ENCODE results near the gene TM4SF1. TPM values are rescaled to one million over a fixed set of nuclear protein-coding genes. Genes with fewer than 3 reads are reported as not detected.
A peak's percentile ranks its signal among the peaks of the same experiment; 100 is the strongest.

Gene TM4SF1
- total RNA-seq, 1 experiment from 2014 or later: 535 TPM

GRCh38 chr3:149332227-149332765 lies 45.2 kb downstream of the TM4SF1 start:
- Histone ChIP-seq H3K9me2 (replicated peaks; ENCODE audit: low read length) (no peaks in the 10 kb centered on the region), H3K4me1 (ENCODE audit: insufficient read depth, low read length) (peaks cover 41% of the 10 kb centered on the region), H3K4me2 (ENCODE audit: low read length) (no peak overlapping the region), H3K27me3 (ENCODE audit: low read length) (no peaks in the 10 kb centered on the region), H3K79me2 (ENCODE audit: low read length) (no peaks in the 10 kb centered on the region), H3K4me3 (ENCODE audit: low read length) (no peak overlapping the region), H3F3A (ENCODE audit: low read length, unreplicated experiment) (no peaks in the 10 kb centered on the region), H4K20me1 (ENCODE audit: low read length) (no peaks in the 10 kb centered on the region), H3K9ac (ENCODE audit: low read length) (no peak overlapping the region), H3K36me3 (ENCODE audit: low read depth, low read length) (no peaks in the 10 kb centered on the region), H3K9me3 (ENCODE audit: low read length) (no peaks in the 10 kb centered on the region), H3K27ac (ENCODE audit: low read length) (no peak overlapping the region), H2AFZ (ENCODE audit: low read length) (peak overlapping the region; percentile 60)
- no peak for DNase-seq
- ChIA-PET CTCF (interaction anchor here (2.1 kb wide), 1 partner anchor 212 kb away, joined by 7 read pairs; no protein-coding TSS in a partner anchor), POLR2A (ENCODE audit: unreplicated experiment) (interaction anchor here (0.5 to 0.7 kb wide), 3 partner anchors 32 to 57 kb away, joined by 5 to 12 read pairs (median 10); partner anchors contain the start of gene TM4SF1)
- no peak for TF ChIP-seq CTCF (conservative IDR thresholded peaks at IDR 0.05; ENCODE audit: low read depth, low read length)
- TF ChIP-seq EZH2 (IDR thresholded peaks at IDR 0.05; ENCODE audit: low read length, unreplicated experiment): no peak
- TF ChIP-seq EZH2phosphoT487 (IDR thresholded peaks at IDR 0.05; ENCODE audit: borderline replicate concordance, low read length): no peak
- ATAC-seq: no peak
- intact Hi-C loops (cut with micrococcal nuclease): no loop called here
- BruUV-seq (replicated peaks): no TSS peak

GRCh38 chr3:149331396-149331795 lies 46.1 kb downstream of the TM4SF1 start:
- H3F3A ChIP-seq (ENCODE audit: low read length, unreplicated experiment): no peaks in the 10 kb centered on the region
- H3K9me2 ChIP-seq (replicated peaks; ENCODE audit: low read length): no peaks in the 10 kb centered on the region
- H3K4me3 ChIP-seq (ENCODE audit: low read length): no peak overlapping the region
- H3K4me1 ChIP-seq (ENCODE audit: insufficient read depth, low read length): peaks cover 41% of the 10 kb centered on the region
- DNase-seq: no peak
- no peak for TF ChIP-seq CTCF (conservative IDR thresholded peaks at IDR 0.05; ENCODE audit: low read depth, low read length)
- no peak for TF ChIP-seq EZH2phosphoT487 (IDR thresholded peaks at IDR 0.05; ENCODE audit: borderline replicate concordance, low read length)
- no peak for TF ChIP-seq EZH2 (IDR thresholded peaks at IDR 0.05; ENCODE audit: low read length, unreplicated experiment)
- no peaks in the 10 kb centered on the region for H3K9me3 ChIP-seq (ENCODE audit: low read length)
- H3K36me3 ChIP-seq (ENCODE audit: low read depth, low read length): no peaks in the 10 kb centered on the region
- no TSS peak for BruUV-seq (replicated peaks)
- no peak overlapping the region for H3K9ac ChIP-seq (ENCODE audit: low read length)
- no peaks in the 10 kb centered on the region for H3K79me2 ChIP-seq (ENCODE audit: low read length)
- ChIA-PET CTCF (no interaction called here), POLR2A (ENCODE audit: unreplicated experiment) (interaction anchor here (0.5 kb wide), 1 partner anchor 56 kb away, joined by 8 read pairs; no protein-coding TSS in a partner anchor)
- no peak for ATAC-seq
- H3K27ac ChIP-seq (ENCODE audit: low read length): no peak overlapping the region
- no peak overlapping the region for H3K4me2 ChIP-seq (ENCODE audit: low read length)
- H3K27me3 ChIP-seq (ENCODE audit: low read length): no peaks in the 10 kb centered on the region
- H4K20me1 ChIP-seq (ENCODE audit: low read length): no peaks in the 10 kb centered on the region
- intact Hi-C loops (cut with micrococcal nuclease): no loop called here
- H2AFZ ChIP-seq (ENCODE audit: low read length): no peak overlapping the region

- H3K4me2 ChIP-seq (ENCODE audit: low read length): 0 out of 2 replicates have a peak overlapping the region, but pooled peaks have one; percentile 4
- no peaks in the 10 kb centered on the region for H3K27me3 ChIP-seq (ENCODE audit: low read length)
- no peaks in the 10 kb centered on the region for H3F3A ChIP-seq (ENCODE audit: low read length, unreplicated experiment)
- BruUV-seq (replicated peaks): no TSS peak
- no peaks in the 10 kb centered on the region for H3K9me3 ChIP-seq (ENCODE audit: low read length)
- peak overlapping the region; percentile 6; the same call in 1 of the 2 replicates for H3K27ac ChIP-seq (ENCODE audit: low read length)
- ChIA-PET CTCF (no interaction called here), POLR2A (ENCODE audit: unreplicated experiment) (interaction anchor here (0.5 kb wide), 1 partner anchor 56 kb away, joined by 8 read pairs; no protein-coding TSS in a partner anchor)
- ATAC-seq: peak; percentile 36; the same call in 1 of the 2 replicates
- H4K20me1 ChIP-seq (ENCODE audit: low read length): no peaks in the 10 kb centered on the region
- no peaks in the 10 kb centered on the region for H3K36me3 ChIP-seq (ENCODE audit: low read depth, low read length)
- no peak overlapping the region for H3K9ac ChIP-seq (ENCODE audit: low read length)
- TF ChIP-seq EZH2 (IDR thresholded peaks at IDR 0.05; ENCODE audit: low read length, unreplicated experiment) (no peak), CTCF (conservative IDR thresholded peaks at IDR 0.05; ENCODE audit: low read depth, low read length) (no peak), EZH2phosphoT487 (IDR thresholded peaks at IDR 0.05; ENCODE audit: borderline replicate concordance, low read length) (no peak)
- DNase-seq: peak; percentile 79
- no peak overlapping the region for H3K4me3 ChIP-seq (ENCODE audit: low read length)
- intact Hi-C loops (cut with micrococcal nuclease): no loop called here
- H3K79me2 ChIP-seq (ENCODE audit: low read length): no peaks in the 10 kb centered on the region
- H2AFZ ChIP-seq (ENCODE audit: low read length): no peak overlapping the region
- H3K9me2 ChIP-seq (replicated peaks; ENCODE audit: low read length): no peaks in the 10 kb centered on the region
- peaks cover 41% of the 10 kb centered on the region for H3K4me1 ChIP-seq (ENCODE audit: insufficient read depth, low read length)
Observed at GRCh38 chr3:149330609-149331331, 46.7 kb downstream of the TM4SF1 start.

All from PC-3 (cell line).